Measurements from ENCODE around the gene LCN15.

- TF ChIP-seq CTCF (conservative IDR thresholded peaks at IDR 0.05; ENCODE audit: low read length) (no peak), EZH2phosphoT487 (IDR thresholded peaks at IDR 0.05; ENCODE audit: borderline replicate concordance, low read depth, low read length) (no peak)
These were observed 7.5 kb downstream of the LCN15 start for GRCh38 chr9:136756836-136757235.

Measured in OCI-LY7 (cell line).